Vagina (tissue), 2 donors: ENCODE data around the gene ESYT1. TPM values are rescaled to one million over a fixed set of nuclear protein-coding genes. Genes with fewer than 3 reads are reported as not detected.

Experiments
- DNase-seq, 2 donors: peaks; one replicate each; pipeline ENCODE4 v3.0.0-alpha.2; 2017; ENCODE audit errors: extremely low spot score in 2 of 2
- H3K27ac ChIP-seq: fragments of 200-600 bp; sonication (generic); one replicate; pipeline ENCODE4 v1.5.1; 2019
- H3K27me3 ChIP-seq: fragments of 200-600 bp; sonication (generic); one replicate; pipeline ENCODE4 v1.5.1; 2019
- H3K36me3 ChIP-seq, 2 donors: fragments of 200-600 bp; sonication (generic); one replicate each; pipeline ENCODE4 v1.5.1; 2017 to 2019
- H3K4me1 ChIP-seq: fragments of 200-600 bp; sonication (generic); one replicate; pipeline ENCODE4 v1.5.1; 2019
- H3K4me3 ChIP-seq, 2 donors: fragments of 200-600 bp; sonication (generic); 1 replicate in 1 of 2; 2 replicates in 1 of 2; pipeline ENCODE4 v1.5.1; 2016 to 2019
- H3K9me3 ChIP-seq: fragments of 200-600 bp; sonication (generic); one replicate; pipeline ENCODE4 v1.5.1; 2019
- CTCF ChIP-seq, 3 experiments: fragments of 450-650 bp in 2 of 3; fragments of 200-600 bp in 1 of 3; sonication (generic) in 1 of 3; IDR thresholded peaks; one replicate each; pipeline ENCODE4 v1.5.1; 2017 to 2019; ENCODE audit warnings: antibody characterized with exemption in 3 of 3, mild to moderate bottlenecking in 2 of 3, moderate library complexity in 2 of 3
- POLR2A ChIP-seq, 2 donors: fragments of 450-650 bp; IDR thresholded peaks; one replicate each; pipeline ENCODE4 v1.6.1; 2017; ENCODE audit warnings: antibody characterized with exemption in 2 of 2, mild to moderate bottlenecking in 2 of 2, moderate library complexity in 2 of 2
- POLR2AphosphoS5 ChIP-seq, 2 donors: sonication (generic); formaldehyde crosslinking; IDR thresholded peaks; one replicate each; pipeline ENCODE4 v1.9.0; 2017; ENCODE audit warnings: antibody characterized with exemption in 2 of 2, mild to moderate bottlenecking in 2 of 2, low read depth in 1 of 2; ENCODE audit not compliant: insufficient read depth in 1 of 2
- intact Hi-C: fragments of 100-400 bp; cut with DNase I; formaldehyde crosslinking; loops from one replicate; pipeline ENCODE4 v1.15.1; 2023
- total RNA-seq: library from RNA; depleted of rRNA; stranded (reverse); fragments of >200 nt; gene quantifications from one replicate; pipeline ENCODE4 v1.2.3, GENCODE V29; 2016

Gene ESYT1
- total RNA-seq, 1 donor from 2014 or later: 140 TPM

- H3K36me3 ChIP-seq: peaks cover 3 to 78% of the 10 kb centered on the region in 2 donors
- no peaks in the 10 kb centered on the region for H3K9me3 ChIP-seq
- H3K4me3 ChIP-seq: no peak overlapping the region
- no peaks in the 10 kb centered on the region for H3K27me3 ChIP-seq
- DNase-seq: no peak
- H3K4me1 ChIP-seq: peaks cover 27% of the 10 kb centered on the region
- no peak overlapping the region for H3K27ac ChIP-seq
- intact Hi-C loops: loop anchor here (5.0 kb wide), 1 partner anchor 41 kb away; no protein-coding TSS in a partner anchor
- TF ChIP-seq POLR2AphosphoS5 (IDR thresholded peaks at IDR 0.05; ENCODE audit: insufficient read depth in 1 of 2, low read depth in 1 of 2) (no peak), CTCF (IDR thresholded peaks at IDR 0.05) (no peak), POLR2A (IDR thresholded peaks at IDR 0.05) (no peak)
These were observed 35.7 kb downstream of the ESYT1 start for GRCh38 chr12:56163533-56164344.

GRCh38 chr12:56164345-56164729 lies 36.3 kb downstream of the ESYT1 start:
- Histone ChIP-seq H3K27me3 (no peaks in the 10 kb centered on the region), H3K27ac (no peak overlapping the region), H3K4me1 (peaks cover 25% of the 10 kb centered on the region), H3K36me3 (peaks cover 3 to 84% of the 10 kb centered on the region in 2 donors), H3K4me3 (no peak overlapping the region), H3K9me3 (no peaks in the 10 kb centered on the region)
- no peak for DNase-seq
- peak in 1 of 2 donors; percentile 44 for TF ChIP-seq POLR2AphosphoS5 (IDR thresholded peaks at IDR 0.05; ENCODE audit: insufficient read depth in 1 of 2, low read depth in 1 of 2)
- TF ChIP-seq POLR2A (IDR thresholded peaks at IDR 0.05): no peak
- intact Hi-C loops: loop anchor here (5.0 kb wide), 1 partner anchor 42 kb away; no protein-coding TSS in a partner anchor

GRCh38 chr12:56165369-56165768 lies 37.3 kb downstream of the ESYT1 start:
- Histone ChIP-seq H3K27me3 (no peaks in the 10 kb centered on the region), H3K4me1 (peaks cover 14% of the 10 kb centered on the region), H3K36me3 (peaks cover 3 to 86% of the 10 kb centered on the region in 2 donors), H3K4me3 (no peak overlapping the region), H3K27ac (no peak overlapping the region), H3K9me3 (no peaks in the 10 kb centered on the region)
- intact Hi-C loops: no loop called here
- TF ChIP-seq CTCF (IDR thresholded peaks at IDR 0.05): no peak
- TF ChIP-seq POLR2AphosphoS5 (IDR thresholded peaks at IDR 0.05; ENCODE audit: insufficient read depth in 1 of 2, low read depth in 1 of 2): no peak
- no peak for TF ChIP-seq POLR2A (IDR thresholded peaks at IDR 0.05)
- DNase-seq: no peak

- Histone ChIP-seq H3K27ac (no peak overlapping the region), H3K4me3 (no peak overlapping the region), H3K27me3 (no peaks in the 10 kb centered on the region), H3K9me3 (no peaks in the 10 kb centered on the region), H3K4me1 (no peaks in the 10 kb centered on the region), H3K36me3 (peaks cover 0 to 88% of the 10 kb centered on the region in 2 donors)
- no peak for DNase-seq
- intact Hi-C loops: no loop called here
- TF ChIP-seq POLR2A (IDR thresholded peaks at IDR 0.05) (no peak), CTCF (IDR thresholded peaks at IDR 0.05) (no peak)
These were observed 41.2 kb downstream of the ESYT1 start for GRCh38 chr12:56169229-56169759.

- H3K27me3 ChIP-seq: no peaks in the 10 kb centered on the region
- H3K4me1 ChIP-seq: no peaks in the 10 kb centered on the region
- no peaks in the 10 kb centered on the region for H3K9me3 ChIP-seq
- TF ChIP-seq POLR2AphosphoS5 (IDR thresholded peaks at IDR 0.05; ENCODE audit: insufficient read depth in 1 of 2, low read depth in 1 of 2) (no peak), CTCF (IDR thresholded peaks at IDR 0.05) (no peak), POLR2A (IDR thresholded peaks at IDR 0.05) (no peak)
- H3K36me3 ChIP-seq: peaks cover 0 to 99% of the 10 kb centered on the region in 2 donors
- H3K27ac ChIP-seq: no peak overlapping the region
- intact Hi-C loops: no loop called here
- no peak overlapping the region for H3K4me3 ChIP-seq
- DNase-seq: no peak
These were observed 44.8 kb downstream of the ESYT1 start for GRCh38 chr12:56172839-56173238.
